ENCODE data around the gene GON4L.
"Not testable (repeated sequence)": the region's sequence is repeated elsewhere in the genome, so short reads cannot be mapped to it uniquely, and the experiment has no call there.

The GON4L gene

GRCh38 chr1:155856975-155857930, at the start of gene GON4L:
Gene GON4L, minus strand, starts transcription at chr1:155857214. Its CDS starts 3,434 bp downstream, at chr1:155853780.
- TF ChIP-seq CTCF (IDR thresholded peaks at IDR 0.05; ENCODE audit: insufficient read depth, missing control alignments), result no peak
- FAIRE-seq (peak; percentile 73), DNase-seq (ENCODE audit: insufficient read length, low spot score) (peak; percentile 87)

- FAIRE-seq (no peak), DNase-seq (ENCODE audit: insufficient read length, low spot score) (no peak)
These were observed 47.2 kb upstream of the GON4L start for GRCh38 chr1:155904261-155904660.

GRCh38 chr1:155900161-155900560, 43.1 kb upstream of the GON4L start:
- no peak for FAIRE-seq
- DNase-seq (ENCODE audit: insufficient read length, low spot score), result no peak
- no peak for TF ChIP-seq CTCF (IDR thresholded peaks at IDR 0.05; ENCODE audit: insufficient read depth, missing control alignments)

More at GRCh38 chr1:155904261-155904660, 47.2 kb upstream of the GON4L start:
- TF ChIP-seq CTCF (IDR thresholded peaks at IDR 0.05; ENCODE audit: insufficient read depth, missing control alignments), result no peak

- FAIRE-seq (no peak), DNase-seq (ENCODE audit: insufficient read length, low spot score) (no peak)
- no peak for TF ChIP-seq CTCF (IDR thresholded peaks at IDR 0.05; ENCODE audit: insufficient read depth, missing control alignments)
These were observed 42.7 kb upstream of the GON4L start for GRCh38 chr1:155899683-155900082.

- DNase-seq (ENCODE audit: insufficient read length, low spot score) (no peak), FAIRE-seq (no peak)
- no peak for TF ChIP-seq CTCF (IDR thresholded peaks at IDR 0.05; ENCODE audit: insufficient read depth, missing control alignments)
These were observed 41.9 kb upstream of the GON4L start for GRCh38 chr1:155898888-155899287.

- no peak for FAIRE-seq
These were observed 40.7 kb upstream of the GON4L start for GRCh38 chr1:155897746-155898145.

GRCh38 chr1:155896476-155896875, 39.5 kb upstream of the GON4L start:
- not testable (repeated sequence) for FAIRE-seq; DNase-seq (ENCODE audit: insufficient read length, low spot score)

More at GRCh38 chr1:155897746-155898145, 40.7 kb upstream of the GON4L start:
- DNase-seq (ENCODE audit: insufficient read length, low spot score), result no peak
- no peak for TF ChIP-seq CTCF (IDR thresholded peaks at IDR 0.05; ENCODE audit: insufficient read depth, missing control alignments)

GRCh38 chr1:155895617-155896016, 38.6 kb upstream of the GON4L start:
- not testable (repeated sequence) for DNase-seq (ENCODE audit: insufficient read length, low spot score); FAIRE-seq
